Measurements from ENCODE around the gene EXD3. TPM values are rescaled to one million over a fixed set of nuclear protein-coding genes. Genes with fewer than 3 reads are reported as not detected.
A peak's percentile ranks its signal among the peaks of the same experiment; 100 is the strongest.

EXD3 gene
- total RNA-seq, 1 experiment from 2014 or later: 15.3 TPM

- no peak overlapping the region for H4K91ac ChIP-seq (ENCODE audit: insufficient read length, low read depth, low read length)
- no peak overlapping the region for H3K4me3 Mint-ChIP-seq
- H3K79me2 ChIP-seq (ENCODE audit: insufficient read depth, low read length): no peaks in the 10 kb centered on the region
These were observed 56.0 kb downstream of the EXD3 start for GRCh38 chr9:137366891-137367381.

More at GRCh38 chr9:137366891-137367381, 56.0 kb downstream of the EXD3 start:
- no peak overlapping the region for H3K4me2 ChIP-seq (ENCODE audit: insufficient read depth, insufficient read length, low read length)
- H3K14ac ChIP-seq (ENCODE audit: insufficient read depth, low read length): no peak overlapping the region
- H4K8ac ChIP-seq (replicated peaks; ENCODE audit: insufficient read length, low read depth, low read length): no peak overlapping the region
- H3K56ac ChIP-seq (ENCODE audit: insufficient read length, low read depth, low read length): no peak overlapping the region
- H3K23ac ChIP-seq (ENCODE audit: insufficient read length, low read depth, low read length): no peak overlapping the region
- H2AK5ac ChIP-seq (ENCODE audit: insufficient read length, low read length): no peak overlapping the region
- H3K27ac ChIP-seq (ENCODE audit: insufficient read length, low read depth, low read length): no peak overlapping the region
- peaks cover 8% of the 10 kb centered on the region for H3K27me3 Mint-ChIP-seq (ENCODE audit: low read depth)
- no peak overlapping the region for H2BK5ac ChIP-seq (ENCODE audit: insufficient read length, low read length)
- peaks cover 2 to 23% of the 10 kb centered on the region in 2 experiments; a peak in 3 of 5 replicates for H3K9me3 Mint-ChIP-seq
- TF ChIP-seq CTCF (conservative IDR thresholded peaks at IDR 0.05): no peak
- peaks cover 0 to 5% (median 0%) of the 10 kb centered on the region in 3 experiments; a peak in 2 of 7 replicates for H3K36me3 Mint-ChIP-seq (ENCODE audit: insufficient read depth in 1 of 3, low read depth in 3 of 3)
- no CpG with 5 or more reads among the region's 19 CpGs for WGBS (ENCODE audit: extremely low coverage, insufficient read length, low lambda C conversion rate)
- no peak overlapping the region for H2BK15ac ChIP-seq (ENCODE audit: low read depth, low read length)
- no peaks in the 10 kb centered on the region for H4K20me1 ChIP-seq (ENCODE audit: control insufficient read depth, insufficient read depth, insufficient read length)
- no peak overlapping the region; a peak in 1 of 7 replicates for H3K27ac Mint-ChIP-seq
- H4K5ac ChIP-seq (ENCODE audit: insufficient read length, low read depth, low read length): no peak overlapping the region
- no peaks in the 10 kb centered on the region for H3K4me1 Mint-ChIP-seq
- no peak overlapping the region for H3K18ac ChIP-seq (ENCODE audit: insufficient read length, low read depth, low read length)
- DNase-seq: peak; percentile 26
- H3K9ac ChIP-seq (ENCODE audit: extremely low read depth, insufficient read length, low read length): no peak overlapping the region
- no peak overlapping the region for H3K4ac ChIP-seq (ENCODE audit: low read depth, low read length)
- H3K9me3 ChIP-seq (ENCODE audit: control insufficient read depth, low read depth, low read length): no peaks in the 10 kb centered on the region
- H2BK20ac ChIP-seq (ENCODE audit: low read depth, low read length, poor library complexity, severe bottlenecking): no peak overlapping the region
- H2BK120ac ChIP-seq (ENCODE audit: low read depth, low read length, poor library complexity, severe bottlenecking): no peak overlapping the region
- no peak overlapping the region for H3T11ph ChIP-seq (ENCODE audit: low read length)
- H3K4me1 ChIP-seq (ENCODE audit: insufficient read depth, low read length): no peaks in the 10 kb centered on the region
- H3K23me2 ChIP-seq (ENCODE audit: insufficient read length, low read depth, low read length, poor library complexity, severe bottlenecking): no peaks in the 10 kb centered on the region
- no peaks in the 10 kb centered on the region for H3K27me3 ChIP-seq (ENCODE audit: insufficient read depth, low read length)
- H2AFZ ChIP-seq (ENCODE audit: low read length): no peak overlapping the region
- H3K79me1 ChIP-seq (ENCODE audit: insufficient read depth, low read depth, low read length, poor library complexity, severe bottlenecking): no peaks in the 10 kb centered on the region
- no peak overlapping the region for H2BK12ac ChIP-seq (ENCODE audit: insufficient read length, low read depth, low read length)
